Activated T-cell treated with anti-CD3 and anti-CD28 coated beads, Interleukin-2, amount 50 U/mL, for 1 hour (primary cell): ENCODE results near the gene CTTNBP2.

Source experiments
- DNase-seq: peaks from one replicate; pipeline ENCODE4 v3.0.0-alpha.2; 2020

Gene CTTNBP2

GRCh38 chr7:117784315-117784714, 88.9 kb downstream of the CTTNBP2 start:
- no peak for DNase-seq

GRCh38 chr7:117782761-117783160, 90.5 kb downstream of the CTTNBP2 start:
- no peak for DNase-seq

GRCh38 chr7:117781707-117782106, 91.5 kb downstream of the CTTNBP2 start:
- DNase-seq, result no peak

GRCh38 chr7:117780832-117781231, 92.4 kb downstream of the CTTNBP2 start:
- DNase-seq, result no peak

- DNase-seq, result no peak
Observed at GRCh38 chr7:117777335-117778142, 95.7 kb downstream of the CTTNBP2 start.

- no peak for DNase-seq
Observed at GRCh38 chr7:117776224-117776623, 97.0 kb downstream of the CTTNBP2 start.

- DNase-seq, result no peak
Observed at GRCh38 chr7:117775801-117776200, 97.4 kb downstream of the CTTNBP2 start.

GRCh38 chr7:117774943-117775342, 98.3 kb downstream of the CTTNBP2 start:
- no peak for DNase-seq

- DNase-seq, result no peak
Observed at GRCh38 chr7:117772421-117772820, 100.8 kb downstream of the CTTNBP2 start.

GRCh38 chr7:117771756-117772155, 101.5 kb downstream of the CTTNBP2 start:
- no peak for DNase-seq

- DNase-seq, result no peak
Observed at GRCh38 chr7:117769085-117769484, 104.2 kb downstream of the CTTNBP2 start.

- no peak for DNase-seq
Observed at GRCh38 chr7:117767951-117768350, 105.3 kb downstream of the CTTNBP2 start.

- no peak for DNase-seq
Observed at GRCh38 chr7:117766913-117767312, 106.3 kb downstream of the CTTNBP2 start.

- no peak for DNase-seq
Observed at GRCh38 chr7:117764031-117764430, 109.2 kb downstream of the CTTNBP2 start.

GRCh38 chr7:117762055-117762454, 111.2 kb downstream of the CTTNBP2 start:
- DNase-seq, result no peak

- no peak for DNase-seq
Observed at GRCh38 chr7:117759950-117760640, 113.1 kb downstream of the CTTNBP2 start.

GRCh38 chr7:117757440-117757839, 115.8 kb downstream of the CTTNBP2 start:
- no peak for DNase-seq

- no peak for DNase-seq
Observed at GRCh38 chr7:117756586-117757085, 116.6 kb downstream of the CTTNBP2 start.

- no peak for DNase-seq
Observed at GRCh38 chr7:117755136-117755535, 118.1 kb downstream of the CTTNBP2 start.

- no peak for DNase-seq
Observed at GRCh38 chr7:117751775-117752174, 121.5 kb downstream of the CTTNBP2 start.

GRCh38 chr7:117750612-117751563, 122.4 kb downstream of the CTTNBP2 start:
- DNase-seq, result no peak

GRCh38 chr7:117741962-117742361, 131.3 kb downstream of the CTTNBP2 start:
- DNase-seq, result no peak

GRCh38 chr7:117739085-117739484, 134.2 kb downstream of the CTTNBP2 start:
- no peak for DNase-seq
